ENCODE results near the gene PRSS36. TPM values are rescaled to one million over a fixed set of nuclear protein-coding genes. Genes with fewer than 3 reads are reported as not detected.

The PRSS36 gene
- total RNA-seq, 1 donor from 2014 or later: 6.6 TPM

- no peak for TF ChIP-seq CTCF (IDR thresholded peaks at IDR 0.05)
- no peak overlapping the region for H3K4me3 ChIP-seq
- H3K27me3 ChIP-seq (ENCODE audit: low read depth): no peaks in the 10 kb centered on the region
- ATAC-seq (no peak), DNase-seq (no peak)
- peaks cover 31% of the 10 kb centered on the region for H3K36me3 ChIP-seq
- H3K9me3 ChIP-seq: no peaks in the 10 kb centered on the region
- intact Hi-C loops (cut with DNase I): no loop called here
- peaks cover 25% of the 10 kb centered on the region for H3K4me1 ChIP-seq
- no peak overlapping the region for H3K27ac ChIP-seq
Measured at GRCh38 chr16:31092330-31092729, 57.5 kb downstream of the PRSS36 start.

- ATAC-seq (no peak), DNase-seq (no peak)
- peaks cover 36% of the 10 kb centered on the region for H3K36me3 ChIP-seq
- intact Hi-C loops (cut with DNase I): no loop called here
- no peak overlapping the region for H3K4me3 ChIP-seq
- H3K4me1 ChIP-seq: peaks cover 18% of the 10 kb centered on the region
- TF ChIP-seq CTCF (IDR thresholded peaks at IDR 0.05): no peak
- no peaks in the 10 kb centered on the region for H3K9me3 ChIP-seq
- H3K27me3 ChIP-seq (ENCODE audit: low read depth): no peaks in the 10 kb centered on the region
- H3K27ac ChIP-seq: no peak overlapping the region
Measured at GRCh38 chr16:31090540-31090939, 59.3 kb downstream of the PRSS36 start.

- no peak for TF ChIP-seq CTCF (IDR thresholded peaks at IDR 0.05)
- no peaks in the 10 kb centered on the region for H3K27me3 ChIP-seq (ENCODE audit: low read depth)
- DNase-seq: no peak
- ATAC-seq: no peak
- H3K4me1 ChIP-seq: peaks cover 11% of the 10 kb centered on the region
- H3K27ac ChIP-seq: no peak overlapping the region
- intact Hi-C loops (cut with DNase I): no loop called here
- H3K36me3 ChIP-seq: peaks cover 49% of the 10 kb centered on the region
- no peak overlapping the region for H3K4me3 ChIP-seq
- H3K9me3 ChIP-seq: no peaks in the 10 kb centered on the region
Measured at GRCh38 chr16:31089199-31089598, 60.7 kb downstream of the PRSS36 start.

Other genes with a start within 250 kb of the PRSS36 start
- 14.5 TPM for gene FBXL19, start 226.5 kb downstream of the PRSS36 start, total RNA-seq
- 30.2 TPM for gene ORAI3, start 201.0 kb downstream of the PRSS36 start, total RNA-seq
- gene SETD1A, start 192.3 kb downstream of the PRSS36 start, total RNA-seq: 15.0 TPM
- 23.6 TPM for gene HSD3B7, start 164.9 kb downstream of the PRSS36 start, total RNA-seq
- 0.32 TPM for gene STX1B, start 139.4 kb downstream of the PRSS36 start, total RNA-seq
- 86.1 TPM for gene STX4, start 116.5 kb downstream of the PRSS36 start, total RNA-seq
- gene ZNF668, start 75.8 kb downstream of the PRSS36 start, total RNA-seq: 8.2 TPM
- gene ZNF646, start 75.6 kb downstream of the PRSS36 start, total RNA-seq: 23.1 TPM
- 2.4 TPM for gene PRSS53, start 61.1 kb downstream of the PRSS36 start, total RNA-seq
- gene VKORC1, start 55.3 kb downstream of the PRSS36 start, total RNA-seq: 65.6 TPM
- gene BCKDK, start 41.7 kb downstream of the PRSS36 start, total RNA-seq: 37.6 TPM
- 79.1 TPM for gene KAT8, start 32.4 kb downstream of the PRSS36 start, total RNA-seq
- 75.4 TPM for gene PRSS8, start 14.3 kb downstream of the PRSS36 start, total RNA-seq
- gene FUS, start 30.1 kb upstream of the PRSS36 start, total RNA-seq: 179 TPM
- gene PYCARD, start 52.7 kb upstream of the PRSS36 start, total RNA-seq: 82.0 TPM
- 0.06 TPM for gene TRIM72, start 64.1 kb upstream of the PRSS36 start, total RNA-seq
- not detected for gene PYDC1, start 67.1 kb upstream of the PRSS36 start, total RNA-seq
- gene ITGAM, start 109.9 kb upstream of the PRSS36 start, total RNA-seq: 49.5 TPM
- gene ITGAX, start 205.1 kb upstream of the PRSS36 start, total RNA-seq: 188 TPM
- gene ITGAD, start 243.3 kb upstream of the PRSS36 start, total RNA-seq: 0.62 TPM